Psoas muscle (tissue), 8 donors: ENCODE measurements around the gene ERC2. TPM values are rescaled to one million over a fixed set of nuclear protein-coding genes. Genes with fewer than 3 reads are reported as not detected.

ENCODE experiments used
- ATAC-seq, 4 donors: fragments of 200-7000 bp; cut with Tn5 transposase; one replicate each; pipeline ENCODE4 v1.9.1; 2020; ENCODE audit warnings: moderate library complexity in 3 of 4, mild to moderate bottlenecking in 2 of 4
- DNase-seq, 2 donors: peaks; one replicate each; pipeline ENCODE4 v3.0.0-alpha.2; 2020
- H3K27ac ChIP-seq: fragments of 200-600 bp; one replicate; pipeline ENCODE4 v1.8.0; 2022
- H3K27me3 ChIP-seq, 3 donors: fragments of 200-600 bp in 1 of 3; one replicate each; pipeline versions ENCODE4 v1.6.1 to v1.8.0; 2013 to 2022; ENCODE audit warnings: low read length in 2 of 3, mild to moderate bottlenecking in 2 of 3, moderate library complexity in 1 of 3; ENCODE audit not compliant: insufficient read depth in 3 of 3
- H3K36me3 ChIP-seq, 2 donors: fragments of 200-600 bp in 1 of 2; one replicate each; pipeline versions ENCODE4 v1.6.1 to v1.8.0; 2013 to 2022; ENCODE audit warnings: low read depth in 1 of 2, mild to moderate bottlenecking in 1 of 2, moderate library complexity in 1 of 2; ENCODE audit not compliant: insufficient read depth in 1 of 2
- H3K4me1 ChIP-seq: fragments of 200-600 bp; one replicate; pipeline ENCODE4 v1.8.0; 2022
- H3K4me3 ChIP-seq: fragments of 200-600 bp; one replicate; pipeline ENCODE4 v1.8.0; 2022; ENCODE audit warnings: mild to moderate bottlenecking
- H3K9me3 ChIP-seq: fragments of 200-600 bp; one replicate; pipeline ENCODE4 v1.8.0; 2022
- WGBS, 3 donors: extraction: QIAGEN DNeasy Blood & Tissue Kit; methylation state at CpG; one replicate each; pipeline versions ENCODE4 v1.1.6 to v1.1.7; 2013; 5-methylcytosine and 5-hydroxymethylcytosine counted together
- intact Hi-C, 2 donors: fragments of 100-400 bp; cut with DNase I; formaldehyde crosslinking; loops; one replicate each; pipeline versions ENCODE4 v1.11.0 to v1.14.2; 2022
- polyA plus RNA-seq, 3 donors: library from polyadenylated mRNA; stranded (reverse); fragments of 200-250 nt; gene quantifications; one replicate each; pipeline ENCODE4 v1.2.3, GENCODE V29; 2013
- total RNA-seq, 4 donors: library from RNA; stranded (reverse); fragmentation: NEBNext Ultra II Directional in 2 of 4; extraction: Animal tissue kit (Norgen Biotek cat#: 25700) in 2 of 4; gene quantifications; one replicate each; pipeline versions ENCODE4 v1.2.1 to v1.2.4, GENCODE V29; 2021 to 2023
- TF ChIP-seq, protein P1 (sequence below): fragments of 200-600 bp; IDR thresholded peaks from one replicate; pipeline ENCODE4 v1.8.0; 2022; ENCODE audit warnings: antibody characterized with exemption
- donor health status: healthy with polysubstance abuse.
- donor health status: DM: no; HTN: no; CAD: no; lungs with moderate emphysema.
- donor health status: Bipolar disorder and iron deficiency.
- donor health status: healthy.
- donor health status: DM: yes; HTN: yes; CAD: no.
- donor health status: DM: no; HTN: no; CAD: no.
- donor health status: DM: no; HTN: no; CAD: no.
- donor health status: DM: yes; HTN: yes; CAD: no.

The ERC2 gene
- total and polyA plus RNA-seq, 7 donors: 0.04 to 0.15 TPM; not detected in 5

DNA sequence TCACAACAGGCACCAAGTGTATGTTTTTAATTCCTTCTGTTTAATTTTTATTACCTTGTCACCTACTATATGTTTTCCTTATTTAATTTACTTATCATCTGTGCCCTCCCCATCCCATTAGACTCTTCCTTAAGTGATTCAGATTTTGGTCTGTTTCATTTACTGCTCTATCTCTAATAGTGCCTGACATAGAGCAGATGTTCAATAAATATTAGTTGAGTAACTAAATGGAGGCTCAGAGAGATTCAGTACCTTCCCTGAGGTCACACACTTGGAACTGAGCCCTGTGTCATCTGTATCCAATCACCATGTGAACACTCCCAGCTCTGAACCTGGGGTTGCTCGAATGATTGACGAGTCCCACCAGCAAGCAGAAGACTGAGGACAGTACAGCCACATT, 663.1 kb downstream of the ERC2 start:
- DNase-seq: no peak
- H3K4me1 ChIP-seq: no peaks in the 10 kb centered on the region
- ATAC-seq: no peak
- intact Hi-C loops: loop anchor here in 1 of 2 donors (5.0 kb wide), 1 partner anchor 1137 kb away; no protein-coding TSS in a partner anchor
- H3K36me3 ChIP-seq: no peaks in the 10 kb centered on the region
- no peak overlapping the region for H3K4me3 ChIP-seq
- TF ChIP-seq, protein P1, sequence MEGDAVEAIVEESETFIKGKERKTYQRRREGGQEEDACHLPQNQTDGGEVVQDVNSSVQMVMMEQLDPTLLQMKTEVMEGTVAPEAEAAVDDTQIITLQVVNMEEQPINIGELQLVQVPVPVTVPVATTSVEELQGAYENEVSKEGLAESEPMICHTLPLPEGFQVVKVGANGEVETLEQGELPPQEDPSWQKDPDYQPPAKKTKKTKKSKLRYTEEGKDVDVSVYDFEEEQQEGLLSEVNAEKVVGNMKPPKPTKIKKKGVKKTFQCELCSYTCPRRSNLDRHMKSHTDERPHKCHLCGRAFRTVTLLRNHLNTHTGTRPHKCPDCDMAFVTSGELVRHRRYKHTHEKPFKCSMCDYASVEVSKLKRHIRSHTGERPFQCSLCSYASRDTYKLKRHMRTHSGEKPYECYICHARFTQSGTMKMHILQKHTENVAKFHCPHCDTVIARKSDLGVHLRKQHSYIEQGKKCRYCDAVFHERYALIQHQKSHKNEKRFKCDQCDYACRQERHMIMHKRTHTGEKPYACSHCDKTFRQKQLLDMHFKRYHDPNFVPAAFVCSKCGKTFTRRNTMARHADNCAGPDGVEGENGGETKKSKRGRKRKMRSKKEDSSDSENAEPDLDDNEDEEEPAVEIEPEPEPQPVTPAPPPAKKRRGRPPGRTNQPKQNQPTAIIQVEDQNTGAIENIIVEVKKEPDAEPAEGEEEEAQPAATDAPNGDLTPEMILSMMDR: no peak
- WGBS, 3 donors: 80 to 87% (median 85%) methylated on average over 2 of the region's 2 CpGs
- H3K9me3 ChIP-seq: no peaks in the 10 kb centered on the region
- no peak overlapping the region for H3K27ac ChIP-seq
- H3K27me3 ChIP-seq: peaks cover 0 to 3% (median 0%) of the 10 kb centered on the region in 3 donors

DNA sequence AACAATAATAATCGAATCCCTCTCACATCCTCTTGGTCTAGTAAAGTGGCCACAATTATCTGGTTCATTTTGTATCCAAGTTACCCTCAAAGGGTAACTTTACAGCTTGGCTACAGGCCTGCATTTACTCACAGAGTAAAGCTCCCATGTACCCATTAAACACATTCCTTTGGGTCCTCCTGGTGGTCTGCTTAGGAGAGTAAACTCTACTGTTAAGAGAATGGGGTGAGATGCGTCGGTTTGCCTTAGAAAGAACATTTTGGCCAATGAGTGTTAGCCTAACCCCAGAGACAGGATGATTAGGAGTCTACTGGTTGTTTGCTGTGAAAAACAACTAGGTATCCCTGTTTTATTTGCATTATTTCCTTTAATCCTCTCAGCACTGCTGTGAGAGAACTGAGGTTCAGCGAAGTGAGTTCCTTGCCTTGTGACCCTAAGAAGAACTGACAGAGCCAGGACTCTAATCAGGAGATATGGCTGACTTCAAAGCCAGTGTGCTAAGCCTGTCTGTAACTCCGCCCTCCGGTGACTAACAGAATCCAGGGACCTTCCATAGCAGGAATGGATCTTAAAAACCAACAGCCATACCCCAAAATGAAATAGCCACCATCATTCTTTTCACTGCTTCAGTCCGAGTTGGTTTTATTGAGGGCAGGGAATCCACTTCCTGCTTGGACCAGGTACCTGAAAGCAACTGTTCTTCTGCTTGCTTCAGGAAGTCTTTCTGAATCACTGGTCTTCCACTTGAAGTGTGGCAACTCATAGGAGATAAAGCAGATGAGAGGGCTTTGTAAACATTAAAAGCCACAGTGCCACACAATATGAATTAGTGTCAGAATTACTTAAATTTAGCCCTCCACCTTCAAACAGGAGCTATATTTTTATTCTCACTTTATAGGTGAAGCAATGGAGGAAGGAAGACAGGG, 663.8 kb downstream of the ERC2 start:
- WGBS, 3 donors: 78 to 80% (median 78%) methylated on average over 7 of the region's 7 CpGs

DNA sequence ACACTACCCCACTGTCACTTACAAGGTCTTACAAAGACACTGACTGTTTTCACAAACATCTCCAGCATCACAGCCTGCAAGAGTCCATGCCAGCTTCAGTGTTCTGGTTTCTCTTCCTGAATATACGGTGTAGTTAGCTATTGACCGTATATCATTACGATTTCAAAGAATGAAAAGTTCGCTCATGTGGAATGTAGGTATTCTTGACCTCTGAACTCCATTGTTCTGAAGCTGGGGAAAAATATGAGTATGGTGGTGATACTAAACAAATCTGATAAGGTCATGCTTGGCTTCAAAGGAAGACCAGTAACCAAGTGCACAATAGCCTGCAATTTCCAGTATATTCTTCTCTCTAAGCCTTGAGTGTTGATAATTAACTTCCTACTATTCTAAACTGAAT, 665.5 kb downstream of the ERC2 start:
- 67 to 70% (median 70%) methylated on average over 4 of the region's 4 CpGs for WGBS, 3 donors
- intact Hi-C loops: no loop called here
- H3K4me3 ChIP-seq: no peak overlapping the region
- H3K4me1 ChIP-seq: no peaks in the 10 kb centered on the region
- TF ChIP-seq, protein P1: no peak
- H3K27me3 ChIP-seq: peaks cover 0 to 3% (median 0%) of the 10 kb centered on the region in 3 donors
- H3K27ac ChIP-seq: no peak overlapping the region
- no peaks in the 10 kb centered on the region for H3K36me3 ChIP-seq
- no peaks in the 10 kb centered on the region for H3K9me3 ChIP-seq
- ATAC-seq (no peak), DNase-seq (no peak)

More for the DNA sequence above, 663.8 kb downstream of the ERC2 start:
- H3K9me3 ChIP-seq: no peaks in the 10 kb centered on the region
- TF ChIP-seq, protein P1: no peak
- intact Hi-C loops: loop anchor here in 1 of 2 donors (5.0 kb wide), 1 partner anchor 1138 kb away; no protein-coding TSS in a partner anchor
- peaks cover 0 to 3% (median 0%) of the 10 kb centered on the region in 3 donors for H3K27me3 ChIP-seq
- no peak overlapping the region for H3K4me3 ChIP-seq
- H3K27ac ChIP-seq: no peak overlapping the region
- ATAC-seq: no peak
- DNase-seq: no peak
- H3K4me1 ChIP-seq: no peaks in the 10 kb centered on the region
- H3K36me3 ChIP-seq: no peaks in the 10 kb centered on the region

DNA sequence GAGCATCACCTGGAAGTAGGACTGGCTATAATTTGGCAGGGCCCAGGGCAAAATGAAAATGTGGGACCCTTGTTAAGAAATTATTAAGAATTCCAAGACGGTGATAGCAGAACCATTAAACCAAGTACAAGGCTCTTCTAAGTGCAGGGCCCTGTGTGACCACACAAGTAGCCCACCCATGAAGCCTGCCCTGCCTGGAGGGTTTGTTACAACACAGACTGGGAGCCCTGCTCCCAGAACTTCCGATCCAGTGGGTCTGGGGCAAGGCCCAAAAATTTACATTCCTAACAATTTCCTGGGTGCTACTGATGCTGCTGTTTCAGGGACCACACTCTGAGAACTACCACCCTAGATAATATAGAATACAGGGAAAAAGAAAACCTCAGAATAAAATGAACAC, 666.6 kb downstream of the ERC2 start:
- no peak for DNase-seq
- 53 to 75% (median 74%) methylated on average over 2 of the region's 2 CpGs for WGBS, 3 donors
- intact Hi-C loops: no loop called here

More for the DNA sequence above, 666.6 kb downstream of the ERC2 start:
- no peak for ATAC-seq
- Histone ChIP-seq H3K36me3 (no peaks in the 10 kb centered on the region), H3K27ac (no peak overlapping the region), H3K9me3 (no peaks in the 10 kb centered on the region), H3K27me3 (peaks cover 0 to 3% (median 0%) of the 10 kb centered on the region in 3 donors), H3K4me1 (no peaks in the 10 kb centered on the region), H3K4me3 (no peak overlapping the region)
- TF ChIP-seq, protein P1: no peak
